ENCODE data around the gene USP10. TPM values are rescaled to one million over a fixed set of nuclear protein-coding genes. Genes with fewer than 3 reads are reported as not detected.
A peak's percentile ranks its signal among the peaks of the same experiment; 100 is the strongest.

USP10 gene
- total RNA-seq, 1 experiment from 2014 or later: 203 TPM

DNA sequence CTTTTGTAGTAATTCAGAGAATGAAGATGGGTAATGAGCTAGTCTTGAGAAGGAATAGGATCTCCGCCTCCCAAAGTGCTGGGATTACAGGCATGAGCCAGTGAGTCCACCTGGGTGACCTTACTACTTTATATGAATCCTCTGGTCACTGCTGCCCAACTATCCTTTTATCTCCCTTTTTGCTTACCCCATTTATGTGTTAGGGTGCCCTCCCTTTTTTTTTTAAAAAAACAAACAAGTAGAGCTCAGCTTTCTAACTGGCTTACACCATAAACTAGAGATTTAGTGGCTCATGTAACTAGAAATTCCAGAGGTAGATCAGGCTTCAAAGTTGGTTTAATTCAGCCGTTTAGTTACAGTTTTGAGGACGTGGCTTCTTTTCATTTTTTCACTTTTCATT lies 15.6 kb downstream of the USP10 start:
- Histone ChIP-seq H3K56ac (ENCODE audit: insufficient read length, low read depth, low read length) (no peak overlapping the region), H3K9me3 (ENCODE audit: control insufficient read depth, low read depth, low read length) (no peaks in the 10 kb centered on the region), H2BK5ac (ENCODE audit: insufficient read length, low read length) (no peak overlapping the region), H3K79me1 (ENCODE audit: insufficient read depth, low read depth, low read length, poor library complexity, severe bottlenecking) (peaks cover 11% of the 10 kb centered on the region), H3K79me2 (ENCODE audit: insufficient read depth, low read length) (peaks cover 81% of the 10 kb centered on the region), H3K27ac (ENCODE audit: insufficient read length, low read depth, low read length) (no peak overlapping the region), H2AFZ (ENCODE audit: low read length) (no peak overlapping the region), H3K27me3 (ENCODE audit: insufficient read depth, low read length) (no peaks in the 10 kb centered on the region), H4K5ac (ENCODE audit: insufficient read length, low read depth, low read length) (no peak overlapping the region), H4K20me1 (ENCODE audit: control insufficient read depth, insufficient read depth, insufficient read length) (peaks cover 3% of the 10 kb centered on the region), H3K4me1 (ENCODE audit: insufficient read depth, low read length) (peaks cover 2% of the 10 kb centered on the region; the same call in 1 of the 2 replicates), H2BK15ac (ENCODE audit: low read depth, low read length) (no peak overlapping the region), H3K18ac (ENCODE audit: insufficient read length, low read depth, low read length) (no peak overlapping the region), H2BK20ac (ENCODE audit: low read depth, low read length, poor library complexity, severe bottlenecking) (no peak overlapping the region), H2AK5ac (ENCODE audit: insufficient read length, low read length) (no peak overlapping the region), H3K4ac (ENCODE audit: low read depth, low read length) (no peak overlapping the region), H3K14ac (ENCODE audit: insufficient read depth, low read length) (no peak overlapping the region), H4K8ac (replicated peaks; ENCODE audit: insufficient read length, low read depth, low read length) (no peak overlapping the region), H3K4me2 (ENCODE audit: insufficient read depth, insufficient read length, low read length) (no peak overlapping the region), H2BK12ac (ENCODE audit: insufficient read length, low read depth, low read length) (no peak overlapping the region), H3K23ac (ENCODE audit: insufficient read length, low read depth, low read length) (no peak overlapping the region), H3T11ph (ENCODE audit: low read length) (no peak overlapping the region), H3K23me2 (ENCODE audit: insufficient read length, low read depth, low read length, poor library complexity, severe bottlenecking) (no peaks in the 10 kb centered on the region), H4K91ac (ENCODE audit: insufficient read length, low read depth, low read length) (no peak overlapping the region), H3K9ac (ENCODE audit: extremely low read depth, insufficient read length, low read length) (no peak overlapping the region), H2BK120ac (ENCODE audit: low read depth, low read length, poor library complexity, severe bottlenecking) (no peak overlapping the region)
- Mint-ChIP-seq H3K27ac (peak overlapping the region in 1 of 3 experiments; percentile 74; a peak in 2 of 7 replicates), H3K27me3 (ENCODE audit: low read depth) (no peaks in the 10 kb centered on the region), H3K4me1 (peaks cover 42 to 71% of the 10 kb centered on the region in 2 experiments), H3K36me3 (ENCODE audit: insufficient read depth in 1 of 3, low read depth in 3 of 3) (peaks cover 2 to 19% (median 15%) of the 10 kb centered on the region in 3 experiments), H3K9me3 (no peaks in the 10 kb centered on the region), H3K4me3 (no peak overlapping the region)
- no peak for DNase-seq
- no CpG with 5 or more reads among the region's 3 CpGs for WGBS (ENCODE audit: extremely low coverage, insufficient read length, low lambda C conversion rate)
- no peak for TF ChIP-seq CTCF (conservative IDR thresholded peaks at IDR 0.05)

Data from H9 (cell line).